Neutrophil (primary cell): ENCODE results near the gene NFU1.
A peak's percentile ranks its signal among the peaks of the same experiment; 100 is the strongest.

ENCODE experiments used
- H3K27ac ChIP-seq: fragments of 200-600 bp; sonication (generic); 2 replicates; pipeline ENCODE4 v1.5.1; 2016; ENCODE audit warnings: mild to moderate bottlenecking, moderate library complexity
- H3K27me3 ChIP-seq: fragments of 200-600 bp; sonication (generic); 2 replicates; pipeline ENCODE4 v1.6.0; 2016; ENCODE audit warnings: mild to moderate bottlenecking
- H3K36me3 ChIP-seq: fragments of 200-600 bp; sonication (generic); 2 replicates; pipeline ENCODE4 v1.5.1; 2017
- H3K4me1 ChIP-seq, 2 experiments: fragments of 200-600 bp in 1 of 2; sonication (generic) in 1 of 2; 1 replicate in 1 of 2; 2 replicates in 1 of 2; pipeline versions ENCODE4 v1.5.1 to v1.6.1; 2013 to 2016; ENCODE audit warnings: low read depth in 1 of 2, low read length in 1 of 2, mild to moderate bottlenecking in 1 of 2, moderate library complexity in 1 of 2; ENCODE audit not compliant: control insufficient read depth in 1 of 2, insufficient read depth in 1 of 2
- H3K4me3 ChIP-seq, 2 experiments: fragments of 200-600 bp in 1 of 2; sonication (generic) in 1 of 2; 1 replicate in 1 of 2; 2 replicates in 1 of 2; pipeline ENCODE4 v1.5.1; 2013 to 2016; ENCODE audit warnings: low read depth in 1 of 2, low read length in 1 of 2, mild to moderate bottlenecking in 1 of 2, moderate library complexity in 1 of 2
- H3K9me3 ChIP-seq: fragments of 200-600 bp; sonication (generic); 2 replicates; pipeline ENCODE4 v1.5.1; 2016
- CTCF ChIP-seq: fragments of 200-600 bp; sonication (generic); IDR thresholded peaks from 2 replicates; pipeline ENCODE4 v1.5.1; 2016; ENCODE audit warnings: antibody characterized with exemption

Gene NFU1

GRCh38 chr2:69384618-69385081 is 52.6 kb downstream of the NFU1 start:
- no peak for TF ChIP-seq CTCF
- H3K9me3 ChIP-seq, result no peaks in the 10 kb centered on the region
- no peak overlapping the region for H3K4me3 ChIP-seq
- H3K36me3 ChIP-seq, result no peaks in the 10 kb centered on the region
- H3K27ac ChIP-seq, result no peak overlapping the region
- no peaks in the 10 kb centered on the region for H3K27me3 ChIP-seq
- peaks cover 32 to 33% of the 10 kb centered on the region in 2 experiments for H3K4me1 ChIP-seq

GRCh38 chr2:69383176-69383812 is 53.9 kb downstream of the NFU1 start:
- H3K4me1 ChIP-seq, result peaks cover 32 to 33% of the 10 kb centered on the region in 2 experiments
- no peaks in the 10 kb centered on the region for H3K36me3 ChIP-seq
- H3K27ac ChIP-seq, result no peak overlapping the region
- no peaks in the 10 kb centered on the region for H3K27me3 ChIP-seq
- no peak for TF ChIP-seq CTCF
- no peak overlapping the region for H3K4me3 ChIP-seq
- H3K9me3 ChIP-seq, result no peaks in the 10 kb centered on the region

- Histone ChIP-seq H3K4me3 (no peak overlapping the region), H3K27ac (peak overlapping the region; percentile 24)
- no peak for TF ChIP-seq CTCF
Measured at GRCh38 chr2:69382547-69382946, 54.7 kb downstream of the NFU1 start.

GRCh38 chr2:69381337-69381737 is 55.9 kb downstream of the NFU1 start:
- TF ChIP-seq CTCF, result no peak
- H3K27me3 ChIP-seq, result no peaks in the 10 kb centered on the region
- peaks cover 18 to 23% of the 10 kb centered on the region in 2 experiments for H3K4me1 ChIP-seq
- H3K27ac ChIP-seq, result no peak overlapping the region
- no peaks in the 10 kb centered on the region for H3K9me3 ChIP-seq
- no peak overlapping the region for H3K4me3 ChIP-seq
- no peaks in the 10 kb centered on the region for H3K36me3 ChIP-seq

More at GRCh38 chr2:69382547-69382946, 54.7 kb downstream of the NFU1 start:
- H3K36me3 ChIP-seq, result no peaks in the 10 kb centered on the region
- no peaks in the 10 kb centered on the region for H3K27me3 ChIP-seq
- peaks cover 26 to 28% of the 10 kb centered on the region in 2 experiments for H3K4me1 ChIP-seq
- no peaks in the 10 kb centered on the region for H3K9me3 ChIP-seq

GRCh38 chr2:69380072-69380917 is 56.9 kb downstream of the NFU1 start:
- Histone ChIP-seq H3K4me1 (peaks cover 9 to 14% of the 10 kb centered on the region in 2 experiments), H3K27ac (no peak overlapping the region), H3K27me3 (no peaks in the 10 kb centered on the region), H3K9me3 (no peaks in the 10 kb centered on the region), H3K4me3 (no peak overlapping the region), H3K36me3 (no peaks in the 10 kb centered on the region)
- no peak for TF ChIP-seq CTCF
